Mesendoderm (in vitro differentiated cells): ENCODE data around the gene FOXS1. TPM values are rescaled to one million over a fixed set of nuclear protein-coding genes. Genes with fewer than 3 reads are reported as not detected.

Source experiments
- DNase-seq: peaks from one replicate; pipeline ENCODE4 v3.0.0; 2013
- H2AK5ac ChIP-seq: 2 replicates; pipeline ENCODE4 v1.6.1; 2013; ENCODE audit warnings: low read length, inconsistent platforms
- H2BK120ac ChIP-seq: 2 replicates; pipeline ENCODE4 v1.6.1; 2013; ENCODE audit warnings: low read depth, mild to moderate bottlenecking, low read length, moderate library complexity, mixed read lengths
- H2BK15ac ChIP-seq: replicated peaks from 2 replicates; pipeline ENCODE4 v1.6.1; 2013; ENCODE audit warnings: low read depth, mild to moderate bottlenecking, moderate library complexity
- H2BK5ac ChIP-seq: 2 replicates; pipeline ENCODE4 v1.6.1; 2013; ENCODE audit warnings: low read length, inconsistent platforms
- H3K18ac ChIP-seq: 2 replicates; pipeline ENCODE4 v1.6.1; 2013; ENCODE audit warnings: mild to moderate bottlenecking, low read length, mixed read lengths
- H3K23ac ChIP-seq: one replicate; pipeline ENCODE4 v1.6.1; 2013; ENCODE audit warnings: low read length
- H3K27ac ChIP-seq: 2 replicates; pipeline ENCODE4 v1.5.1; 2013; ENCODE audit warnings: low read depth, mild to moderate bottlenecking, inconsistent platforms, low read length, moderate library complexity
- H3K27me3 ChIP-seq: 2 replicates; pipeline ENCODE4 v1.6.1; 2013; ENCODE audit warnings: low read length, control low read depth, mild to moderate bottlenecking, inconsistent platforms; ENCODE audit not compliant: insufficient read depth, poor library complexity
- H3K36me3 ChIP-seq: 2 replicates; pipeline ENCODE4 v1.6.1; 2013; ENCODE audit warnings: low read length, inconsistent platforms; ENCODE audit not compliant: control insufficient read depth, insufficient read depth
- H3K4ac ChIP-seq: one replicate; pipeline ENCODE4 v1.6.1; 2013; ENCODE audit warnings: low read depth, mild to moderate bottlenecking, low read length, moderate library complexity
- H3K4me1 ChIP-seq: 2 replicates; pipeline ENCODE4 v1.6.1; 2013; ENCODE audit warnings: low read depth, low read length, inconsistent platforms; ENCODE audit not compliant: control insufficient read depth
- H3K4me2 ChIP-seq: 2 replicates; pipeline ENCODE4 v1.6.1; 2013; ENCODE audit warnings: low read length
- H3K4me3 ChIP-seq: 2 replicates; pipeline ENCODE4 v1.5.1; 2013; ENCODE audit warnings: mild to moderate bottlenecking, low read length
- H3K56ac ChIP-seq: one replicate; pipeline ENCODE4 v1.6.1; 2013; ENCODE audit warnings: low read length
- H3K79me1 ChIP-seq: 2 replicates; pipeline ENCODE4 v1.6.1; 2013; ENCODE audit warnings: low read length, inconsistent platforms
- H3K79me2 ChIP-seq: 2 replicates; pipeline ENCODE4 v1.6.1; 2013; ENCODE audit warnings: mild to moderate bottlenecking, low read length; ENCODE audit not compliant: control insufficient read depth, insufficient read depth
- H3K9ac ChIP-seq: 2 replicates; pipeline ENCODE4 v1.6.1; 2013; ENCODE audit warnings: low read length, inconsistent platforms
- H4K5ac ChIP-seq: one replicate; pipeline ENCODE4 v1.6.1; 2013; ENCODE audit warnings: low read length
- H4K8ac ChIP-seq: one replicate; pipeline ENCODE4 v1.6.1; 2013; ENCODE audit warnings: low read depth, mild to moderate bottlenecking, control low read depth, low read length, moderate library complexity
- WGBS: extraction: QIAGEN DNeasy Blood & Tissue Kit; methylation state at CpG from one replicate; pipeline ENCODE4 v1.1.7; 2013; ENCODE audit warnings: low lambda C conversion rate, missing lambda C conversion rate; ENCODE audit not compliant: insufficient coverage; ENCODE audit errors: extremely low coverage; 5-methylcytosine and 5-hydroxymethylcytosine counted together
- polyA plus RNA-seq, 2 experiments: library from polyadenylated mRNA; stranded (reverse); fragments of 200-250 nt; gene quantifications; one replicate each; pipeline ENCODE4 v1.2.3, GENCODE V29; 2013

Gene FOXS1
- polyA plus RNA-seq (2013, experiment 1 of 2) = 0.03 TPM
- polyA plus RNA-seq (2013, experiment 2 of 2) = not detected

GRCh38 chr20:31845300-31845863 is at the start of gene FOXS1:
FOXS1 (minus strand) TSS chr20:31845604; CDS start chr20:31845542, 62 bp downstream.
- H3K18ac ChIP-seq = no peak within 1 kb of the TSS
- H3K4me1 ChIP-seq = peaks cover 6% of the 10 kb centered on the region
- WGBS = no CpG with 5 or more reads among the region's 21 CpGs
- H3K4me3 ChIP-seq = no peak within 1 kb of the TSS
- no peak within 1 kb of the TSS for H4K5ac ChIP-seq
- peaks cover 4% of the 10 kb centered on the region for H3K27me3 ChIP-seq
- no peaks in the 10 kb centered on the region for H3K36me3 ChIP-seq
- no peak within 1 kb of the TSS for H3K23ac ChIP-seq
- no peaks in the 10 kb centered on the region for H3K79me2 ChIP-seq
- no peak within 1 kb of the TSS for H3K4ac ChIP-seq
- no peak within 1 kb of the TSS for H2BK15ac ChIP-seq
- no peak within 1 kb of the TSS for H4K8ac ChIP-seq
- H2AK5ac ChIP-seq = no peak within 1 kb of the TSS
- no peak within 1 kb of the TSS for H3K4me2 ChIP-seq
- DNase-seq = peak; percentile 55
- H2BK5ac ChIP-seq = no peak within 1 kb of the TSS
- H2BK120ac ChIP-seq = no peak within 1 kb of the TSS
- H3K27ac ChIP-seq = no peak within 1 kb of the TSS
- no peaks in the 10 kb centered on the region for H3K79me1 ChIP-seq
- H3K9ac ChIP-seq = no peak within 1 kb of the TSS
- peak within 1 kb of the TSS; percentile 57 for H3K56ac ChIP-seq

GRCh38 chr20:31890646-31891045 is 45.2 kb upstream of the FOXS1 start:
- no peaks in the 10 kb centered on the region for H3K79me1 ChIP-seq
- no CpG with 5 or more reads among the region's 8 CpGs for WGBS
- no peaks in the 10 kb centered on the region for H3K36me3 ChIP-seq
- no peaks in the 10 kb centered on the region for H3K79me2 ChIP-seq
- H3K4ac ChIP-seq = no peak overlapping the region
- H3K4me1 ChIP-seq = no peaks in the 10 kb centered on the region
- H2BK5ac ChIP-seq = no peak overlapping the region
- no peak overlapping the region for H3K23ac ChIP-seq
- H3K27me3 ChIP-seq = no peaks in the 10 kb centered on the region
- no peak overlapping the region for H4K8ac ChIP-seq
- H4K5ac ChIP-seq = no peak overlapping the region
- H3K18ac ChIP-seq = no peak overlapping the region
- no peak overlapping the region for H2BK120ac ChIP-seq
- H3K27ac ChIP-seq = no peak overlapping the region
- H3K4me2 ChIP-seq = no peak overlapping the region
- no peak overlapping the region for H3K9ac ChIP-seq
- H2AK5ac ChIP-seq = no peak overlapping the region
- no peak overlapping the region for H2BK15ac ChIP-seq
- DNase-seq = no peak
- H3K4me3 ChIP-seq = no peak overlapping the region
- H3K56ac ChIP-seq = no peak overlapping the region

GRCh38 chr20:31883829-31884228 is 38.4 kb upstream of the FOXS1 start:
- Histone ChIP-seq H3K4me3 (no peak overlapping the region), H2BK120ac (no peak overlapping the region), H3K27me3 (no peaks in the 10 kb centered on the region), H2BK15ac (no peak overlapping the region), H3K36me3 (no peaks in the 10 kb centered on the region), H2BK5ac (no peak overlapping the region), H3K4ac (no peak overlapping the region), H3K18ac (no peak overlapping the region), H3K9ac (no peak overlapping the region), H4K5ac (no peak overlapping the region), H3K79me2 (no peaks in the 10 kb centered on the region), H3K27ac (no peak overlapping the region), H4K8ac (no peak overlapping the region), H3K23ac (no peak overlapping the region), H3K4me2 (no peak overlapping the region), H3K79me1 (no peaks in the 10 kb centered on the region), H3K4me1 (no peaks in the 10 kb centered on the region), H3K56ac (no peak overlapping the region), H2AK5ac (no peak overlapping the region)
- no peak for DNase-seq

- no peak for DNase-seq
- no CpG with 5 or more reads among the region's 5 CpGs for WGBS
- Histone ChIP-seq H3K56ac (no peak overlapping the region), H4K8ac (no peak overlapping the region), H3K27me3 (no peaks in the 10 kb centered on the region), H3K4me3 (no peak overlapping the region), H3K18ac (no peak overlapping the region), H3K23ac (no peak overlapping the region), H2BK120ac (no peak overlapping the region), H3K36me3 (no peaks in the 10 kb centered on the region), H3K4me2 (no peak overlapping the region), H2BK15ac (no peak overlapping the region), H2BK5ac (no peak overlapping the region), H3K27ac (no peak overlapping the region), H3K9ac (no peak overlapping the region), H3K79me2 (no peaks in the 10 kb centered on the region), H3K4me1 (no peaks in the 10 kb centered on the region), H2AK5ac (no peak overlapping the region), H4K5ac (no peak overlapping the region), H3K79me1 (no peaks in the 10 kb centered on the region), H3K4ac (no peak overlapping the region)
Observed at GRCh38 chr20:31881945-31882344, 36.5 kb upstream of the FOXS1 start.

GRCh38 chr20:31879143-31879987 is 34.0 kb upstream of the FOXS1 start:
- no peaks in the 10 kb centered on the region for H3K79me2 ChIP-seq
- WGBS = no CpG with 5 or more reads among the region's 45 CpGs
- no peak overlapping the region for H4K5ac ChIP-seq
- no peak overlapping the region for H3K27ac ChIP-seq
- peak overlapping the region; percentile 87 for H3K56ac ChIP-seq
- H3K23ac ChIP-seq = no peak overlapping the region
- no peaks in the 10 kb centered on the region for H3K4me1 ChIP-seq
- H3K36me3 ChIP-seq = no peaks in the 10 kb centered on the region
- peak overlapping the region; percentile 76 for H3K9ac ChIP-seq
- no peak overlapping the region for H2BK15ac ChIP-seq
- no peak overlapping the region for H4K8ac ChIP-seq
- peak; percentile 99 for DNase-seq
- no peaks in the 10 kb centered on the region for H3K27me3 ChIP-seq
- H3K4me2 ChIP-seq = peak overlapping the region; percentile 89
- no peak overlapping the region for H2BK120ac ChIP-seq
- no peak overlapping the region for H2BK5ac ChIP-seq
- no peak overlapping the region for H2AK5ac ChIP-seq
- no peak overlapping the region for H3K4ac ChIP-seq
- no peak overlapping the region for H3K18ac ChIP-seq
- H3K4me3 ChIP-seq = peak overlapping the region; percentile 51
- no peaks in the 10 kb centered on the region for H3K79me1 ChIP-seq
